HEK293 (cell line): ENCODE data around the gene SPATA33.

Experiments
- CTCF ChIP-seq: fragments of 450-650 bp; formaldehyde crosslinking; IDR thresholded peaks from 2 replicates; pipeline ENCODE4 v1.5.1; 2016; ENCODE audit warnings: missing biosample characterization, missing genetic modification characterization
- GLIS2 ChIP-seq: fragments of 450-650 bp; formaldehyde crosslinking; IDR thresholded peaks from 2 replicates; pipeline ENCODE4 v1.5.1; 2016; ENCODE audit warnings: missing biosample characterization, missing genetic modification characterization
- PRDM10 ChIP-seq: fragments of 450-650 bp; formaldehyde crosslinking; IDR thresholded peaks from 2 replicates; pipeline ENCODE4 v1.5.1; 2016; ENCODE audit warnings: missing biosample characterization, missing genetic modification characterization
- PRDM4 ChIP-seq: fragments of 450-650 bp; formaldehyde crosslinking; IDR thresholded peaks from 2 replicates; pipeline ENCODE4 v1.5.1; 2017; ENCODE audit warnings: missing biosample characterization, missing genetic modification characterization
- PRDM6 ChIP-seq: fragments of 450-650 bp; formaldehyde crosslinking; IDR thresholded peaks from 2 replicates; pipeline ENCODE4 v1.5.1; 2017; ENCODE audit warnings: missing biosample characterization, missing genetic modification characterization
- REST ChIP-seq: fragments of 450-650 bp; formaldehyde crosslinking; IDR thresholded peaks from 2 replicates; pipeline ENCODE4 v1.5.1; 2016; ENCODE audit warnings: missing biosample characterization, missing genetic modification characterization
- ZBTB26 ChIP-seq: fragments of 450-650 bp; formaldehyde crosslinking; optimal IDR thresholded peaks from 2 replicates; pipeline ENCODE3; 2016; ENCODE audit warnings: missing biosample characterization, mild to moderate bottlenecking, missing genetic modification characterization

- TF ChIP-seq CTCF (no peak), ZBTB26 (tag by site-specific recombination) (no peak), PRDM4 (no peak), GLIS2 (tag by site-specific recombination) (no peak), PRDM6 (tag by site-specific recombination) (no peak), REST (no peak), PRDM10 (tag by site-specific recombination) (no peak)
These were observed 21.0 kb upstream of the SPATA33 start for GRCh38 chr16:89636663-89637062.
